ENCODE results near the gene GALNS.

- TF ChIP-seq CTCF (IDR thresholded peaks at IDR 0.05) = no peak
- TF ChIP-seq POLR2A (IDR thresholded peaks at IDR 0.05) = no peak
These were observed 30.2 kb upstream of the GALNS start for GRCh38 chr16:88886845-88887521.
